Loucy (cell line): Measurements from ENCODE around the gene TMEM182.

Source experiments
- CTCF ChIP-seq: fragments of 200-600 bp; sonication (generic); conservative IDR thresholded peaks from 2 replicates; pipeline ENCODE4 v1.5.1; 2014; ENCODE audit warnings: mild to moderate bottlenecking, antibody characterized with exemption, low read length
- EZH2phosphoT487 ChIP-seq: fragments of 200-600 bp; IDR thresholded peaks from 2 replicates; pipeline ENCODE4 v1.6.1; 2018; ENCODE audit warnings: antibody characterized with exemption, mild to moderate bottlenecking, moderate library complexity, borderline replicate concordance

GRCh38 chr2:102737431-102737830 is 24.4 kb upstream of the TMEM182 start:
- TF ChIP-seq CTCF = no peak
- no peak for TF ChIP-seq EZH2phosphoT487
